Epithelial cell of esophagus (primary cell): ENCODE data around the gene CCL17.
A peak's percentile ranks its signal among the peaks of the same experiment; 100 is the strongest.

ENCODE experiments used
- DNase-seq: peaks from one replicate; pipeline ENCODE4 v3.0.0; 2010; ENCODE audit warnings: low read depth
- H3K4me3 ChIP-seq: 2 replicates; pipeline ENCODE4 v1.5.1; 2011; ENCODE audit warnings: mild to moderate bottlenecking, low read length, control low read depth
- TF ChIP-seq, protein P1 (sequence below): IDR thresholded peaks from 2 replicates; pipeline ENCODE4 v1.5.1; 2011; ENCODE audit warnings: low read depth, mild to moderate bottlenecking, low read length, control low read depth, inconsistent platforms; ENCODE audit not compliant: insufficient read depth; ENCODE audit errors: missing control alignments

CCL17 gene

DNA sequence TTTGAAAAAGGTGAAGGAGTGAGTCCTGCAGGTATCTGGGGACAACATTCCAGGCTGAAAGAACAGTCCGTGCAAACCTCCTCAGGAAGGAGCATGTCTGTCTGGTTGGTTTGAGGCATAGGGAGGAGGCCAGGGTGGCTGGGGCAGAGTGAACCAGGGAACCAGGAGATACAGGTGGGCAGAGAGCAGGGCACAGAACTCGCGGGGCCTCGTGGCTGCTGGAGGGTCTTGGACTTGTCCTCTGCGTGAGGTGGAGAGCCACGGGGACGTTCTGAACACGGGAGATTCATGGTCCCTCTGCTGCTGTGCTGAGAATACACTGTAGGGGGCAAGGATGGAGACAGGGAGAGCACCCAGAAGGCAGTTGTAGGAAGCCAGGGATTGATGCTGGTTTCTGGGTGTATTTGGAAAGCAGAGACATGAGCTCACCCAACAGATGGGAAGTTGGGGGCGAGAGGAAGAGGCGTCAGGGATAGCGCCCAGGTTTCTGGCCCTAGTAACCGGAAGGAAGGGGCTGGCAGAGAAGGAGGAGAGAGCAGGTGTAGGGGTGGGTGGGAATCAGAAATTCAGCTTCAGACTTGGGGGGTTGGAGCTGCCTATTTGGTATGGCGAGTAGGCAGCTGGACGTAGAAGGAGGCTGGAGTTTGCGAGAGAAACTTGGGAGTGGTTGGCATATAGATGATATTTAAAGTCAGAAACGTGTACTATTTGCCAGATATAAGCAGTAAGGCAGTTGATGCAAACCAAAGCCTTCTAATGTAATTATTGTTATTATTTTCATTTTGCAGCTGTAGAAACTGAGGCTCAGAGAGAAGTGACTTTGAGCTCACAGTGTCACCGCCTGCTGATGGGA is at the start of gene CCL17:
Gene CCL17, plus strand, starts transcription at position 803 of the 853 bp plus-strand sequence. CDS start 9,166 bp downstream, outside the sequence.
- no peak for DNase-seq
- TF ChIP-seq, protein P1, sequence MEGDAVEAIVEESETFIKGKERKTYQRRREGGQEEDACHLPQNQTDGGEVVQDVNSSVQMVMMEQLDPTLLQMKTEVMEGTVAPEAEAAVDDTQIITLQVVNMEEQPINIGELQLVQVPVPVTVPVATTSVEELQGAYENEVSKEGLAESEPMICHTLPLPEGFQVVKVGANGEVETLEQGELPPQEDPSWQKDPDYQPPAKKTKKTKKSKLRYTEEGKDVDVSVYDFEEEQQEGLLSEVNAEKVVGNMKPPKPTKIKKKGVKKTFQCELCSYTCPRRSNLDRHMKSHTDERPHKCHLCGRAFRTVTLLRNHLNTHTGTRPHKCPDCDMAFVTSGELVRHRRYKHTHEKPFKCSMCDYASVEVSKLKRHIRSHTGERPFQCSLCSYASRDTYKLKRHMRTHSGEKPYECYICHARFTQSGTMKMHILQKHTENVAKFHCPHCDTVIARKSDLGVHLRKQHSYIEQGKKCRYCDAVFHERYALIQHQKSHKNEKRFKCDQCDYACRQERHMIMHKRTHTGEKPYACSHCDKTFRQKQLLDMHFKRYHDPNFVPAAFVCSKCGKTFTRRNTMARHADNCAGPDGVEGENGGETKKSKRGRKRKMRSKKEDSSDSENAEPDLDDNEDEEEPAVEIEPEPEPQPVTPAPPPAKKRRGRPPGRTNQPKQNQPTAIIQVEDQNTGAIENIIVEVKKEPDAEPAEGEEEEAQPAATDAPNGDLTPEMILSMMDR, result no peak
- no peak within 1 kb of the TSS for H3K4me3 ChIP-seq

DNA sequence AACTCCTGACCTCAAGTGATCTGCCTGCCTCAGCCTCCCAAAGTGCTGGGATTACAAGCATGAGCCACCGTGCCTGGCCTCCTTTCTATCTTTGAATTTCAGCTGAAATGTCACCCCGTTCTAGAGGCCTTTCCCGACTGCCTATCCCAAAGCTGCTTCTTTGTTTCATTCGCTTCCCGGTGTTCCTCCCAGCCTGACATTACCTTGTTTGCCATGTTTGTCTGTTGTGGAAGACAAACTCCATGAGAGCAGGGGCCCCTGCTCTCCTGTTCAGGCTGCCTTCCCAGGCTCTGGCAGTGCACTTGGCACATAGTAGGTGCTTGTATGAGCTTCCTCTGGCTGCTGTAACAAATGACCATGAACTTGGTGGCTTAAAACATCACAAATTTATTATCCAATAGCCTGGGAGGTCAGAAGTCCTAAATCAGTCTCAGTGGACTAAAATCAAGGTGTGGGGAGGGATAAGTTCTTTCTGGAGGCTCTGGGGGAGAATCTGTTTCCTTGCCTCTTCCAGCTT is 48.6 kb upstream of the CCL17 start:
- TF ChIP-seq, protein P1, result no peak
- no peak overlapping the region for H3K4me3 ChIP-seq
- DNase-seq, result no peak

DNA sequence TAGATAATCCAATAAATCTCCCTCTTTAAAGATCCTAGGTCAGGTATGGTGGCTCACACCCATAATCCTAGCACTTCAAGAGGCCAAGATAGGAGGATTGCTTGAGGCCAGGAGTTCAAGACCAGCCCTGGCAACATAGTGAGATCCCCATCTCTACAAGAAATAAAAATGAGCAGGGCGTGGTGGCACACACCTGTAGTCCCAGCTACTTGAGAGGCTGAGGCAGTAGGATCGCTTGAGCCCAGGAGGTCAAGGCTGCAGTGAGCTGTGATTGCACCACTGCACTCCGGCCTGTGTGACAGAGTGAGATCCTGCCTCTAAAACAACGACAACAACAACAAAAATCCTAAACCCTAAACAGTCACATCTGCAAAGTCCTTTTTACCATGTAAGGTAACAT is 48.0 kb upstream of the CCL17 start:
- no peak overlapping the region for H3K4me3 ChIP-seq
- TF ChIP-seq, protein P1, result no peak
- DNase-seq, result no peak

DNA sequence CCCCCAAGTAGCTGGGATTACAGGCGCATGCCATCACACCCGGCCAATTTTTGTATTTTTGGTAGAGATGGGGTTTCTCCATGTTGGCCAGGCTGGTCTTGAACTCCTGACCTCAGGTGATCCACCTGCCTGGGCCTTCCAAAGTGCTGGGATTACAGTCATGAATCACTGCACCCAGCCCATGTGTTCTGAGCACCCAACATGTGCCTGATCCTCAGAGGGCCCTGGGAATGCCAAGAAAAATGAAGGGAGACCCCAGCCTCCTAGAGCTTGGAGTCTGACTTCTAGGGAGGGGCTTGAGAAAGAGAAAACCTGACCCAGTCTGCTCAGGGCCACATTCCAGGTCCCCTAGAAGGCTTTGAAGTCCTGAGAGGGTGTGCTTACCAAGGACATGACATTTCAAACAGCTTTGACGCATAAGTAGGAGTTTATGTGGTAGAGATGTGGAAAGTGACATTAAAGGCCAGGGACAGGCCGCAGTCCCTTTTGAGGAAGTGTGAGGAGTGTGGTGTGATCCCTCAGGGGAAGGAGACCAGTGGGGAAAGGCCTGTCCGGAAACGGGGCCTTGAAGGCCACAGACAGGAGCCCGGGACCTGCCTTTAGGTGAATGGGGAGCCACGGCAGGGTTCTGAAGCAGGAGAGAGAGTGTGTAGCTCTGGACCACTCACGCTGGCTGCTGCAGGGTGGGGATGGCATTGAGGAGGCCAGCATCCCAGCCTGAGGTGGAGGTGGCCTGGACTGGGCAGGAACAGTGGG is 47.1 kb upstream of the CCL17 start:
- TF ChIP-seq, protein P1, result no peak
- H3K4me3 ChIP-seq, result no peak overlapping the region
- no peak for DNase-seq

DNA sequence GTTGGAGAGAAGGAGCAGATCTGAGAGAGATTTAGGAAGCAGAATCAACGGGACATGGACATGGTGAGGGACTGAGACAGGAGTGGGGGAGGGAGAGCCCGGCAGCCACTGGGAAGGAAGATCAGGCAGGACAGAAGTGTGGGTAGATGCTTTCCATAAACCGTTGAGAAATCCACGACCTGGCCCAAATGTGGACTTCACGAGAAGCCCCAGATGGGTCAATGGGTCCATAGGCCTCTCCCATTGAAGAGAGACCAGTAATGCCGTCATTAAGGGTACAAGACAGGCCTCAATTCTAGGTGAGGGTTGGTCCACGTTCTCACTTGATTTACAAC is 46.5 kb upstream of the CCL17 start:
- no peak overlapping the region for H3K4me3 ChIP-seq
- TF ChIP-seq, protein P1, result no peak
- no peak for DNase-seq

DNA sequence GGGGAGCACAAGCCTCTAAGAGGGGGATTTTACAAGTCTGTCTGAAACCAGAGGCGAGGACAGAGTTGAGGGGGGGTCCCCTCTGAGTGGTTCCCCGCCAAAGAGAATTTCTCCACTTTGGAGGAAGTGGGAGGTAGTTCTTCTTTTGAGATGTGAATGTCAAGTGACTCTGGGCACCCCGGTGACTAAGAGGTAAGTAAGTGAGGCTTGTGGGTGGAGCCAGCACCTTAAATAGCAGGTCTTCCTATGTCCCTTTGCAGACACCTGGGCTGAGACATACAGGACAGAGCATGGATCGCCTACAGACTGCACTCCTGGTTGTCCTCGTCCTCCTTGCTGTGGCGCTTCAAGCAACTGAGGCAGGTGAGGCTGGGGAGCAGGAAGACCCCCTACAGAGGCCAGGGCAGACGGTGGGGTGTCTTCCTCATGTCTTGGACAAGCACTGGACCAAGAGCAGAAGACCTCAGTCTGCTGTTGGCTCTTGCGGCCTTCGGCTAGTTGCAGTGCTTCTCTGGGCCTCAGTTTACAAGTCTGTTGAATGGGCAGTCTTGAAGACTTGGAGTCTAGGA is 46.0 kb upstream of the CCL17 start, which contains the start of gene CCL22:
Gene CCL22, plus strand, starts transcription at position 257 of the 569 bp plus-strand sequence. Its CDS starts 34 bp downstream, at position 291.
- no peak within 1 kb of the TSS for H3K4me3 ChIP-seq
- TF ChIP-seq, protein P1, result no peak
- DNase-seq, result peak; percentile 68
